K562 (cell line): Measurements from ENCODE around the gene ANXA8. TPM values are rescaled to one million over a fixed set of nuclear protein-coding genes. Genes with fewer than 3 reads are reported as not detected.

Source experiments
- ATAC-seq: fragments of 200-7000 bp; cut with Tn5 transposase; 3 replicates; pipeline ENCODE4 v1.9.1; 2020; ENCODE audit warnings: moderate library complexity
- BruUV-seq: library from RNA; stranded (reverse); fragments of 400-500 nt; replicated peaks from 2 replicates; lab custom pipeline; 2021; lab: Mats Ljungman, UMichigan
- CTCF ChIA-PET: fragments of 300-600 bp; formaldehyde crosslinking; extraction: SDS; loops from one replicate; lab custom pipeline; 2021; ENCODE audit warnings: low intra/inter-chr PET ratio; lab: Yijun Ruan, JAX
- POLR2A ChIA-PET: fragments of 300-600, 350-650 bp; sonication (Branson Sonifier 250); formaldehyde crosslinking; extraction: SDS; loops from one replicate; lab custom pipeline; 2021; ENCODE audit warnings: antibody characterized with exemption, inconsistent platforms; lab: Yijun Ruan, JAX
- DNase-seq, 4 experiments: peaks; one replicate each; pipeline versions ENCODE4 v3.0.0 to v3.0.0-alpha.2; 2011 to 2018; ENCODE audit warnings: low spot score in 3 of 4, mixed read lengths in 3 of 4; ENCODE audit errors: extremely low read depth in 1 of 4
- FAIRE-seq: peaks from 2 replicates; lab custom pipeline; 2011; peaks lifted over from hg19 to GRCh38; lab: Jason Lieb, UNC
- H2AFZ ChIP-seq: 2 replicates; pipeline ENCODE4 v1.6.0; 2011; ENCODE audit warnings: low read depth, low read length, control low read depth, inconsistent platforms
- H3K27ac ChIP-seq: fragments of 200-600 bp; 3 replicates; pipeline ENCODE4 v1.8.0; 2011; ENCODE audit warnings: low read depth, mild to moderate bottlenecking, control low read depth, inconsistent platforms, low read length, moderate library complexity, mixed read lengths; ENCODE audit errors: extremely low read depth
- H3K27me3 ChIP-seq, 2 experiments: fragments of 300-600 bp in 1 of 2; 2 replicates in 1 of 2; 3 replicates in 1 of 2; pipeline versions ENCODE4 v1.6.0 to v1.8.0; 2011; ENCODE audit warnings: inconsistent platforms in 2 of 2, low read length in 2 of 2, mild to moderate bottlenecking in 1 of 2, mixed read lengths in 1 of 2, moderate library complexity in 1 of 2; ENCODE audit not compliant: control insufficient read depth in 2 of 2, insufficient read depth in 2 of 2
- H3K36me3 ChIP-seq: fragments of 300-600 bp; 3 replicates; pipeline ENCODE4 v1.8.0; 2011; ENCODE audit warnings: mild to moderate bottlenecking, low read length, inconsistent platforms; ENCODE audit not compliant: control insufficient read depth, insufficient read depth
- H3K4me1 ChIP-seq, 2 experiments: fragments of 200-600 bp in 1 of 2; replicated peaks in 1 of 2; 2 replicates in 1 of 2; 3 replicates in 1 of 2; pipeline versions ENCODE4 v1.5.1 to v1.8.0; 2011; ENCODE audit warnings: inconsistent platforms in 2 of 2, low read length in 2 of 2, mild to moderate bottlenecking in 1 of 2, mixed read lengths in 1 of 2, moderate library complexity in 1 of 2; ENCODE audit not compliant: control insufficient read depth in 2 of 2, insufficient read depth in 2 of 2
- H3K4me2 ChIP-seq: 2 replicates; pipeline ENCODE4 v1.6.1; 2011; ENCODE audit warnings: low read length, control low read depth, inconsistent platforms, mixed read lengths; ENCODE audit not compliant: insufficient read depth
- H3K4me3 ChIP-seq: fragments of 200-600 bp; sonication (generic), shearing (Covaris generic); 2 replicates; pipeline ENCODE4 v1.5.1; 2016; ENCODE audit warnings: control low read depth, inconsistent platforms
- H3K79me2 ChIP-seq: fragments of 200-600 bp; 3 replicates; pipeline ENCODE4 v1.8.0; 2011; ENCODE audit warnings: low read length, inconsistent platforms; ENCODE audit not compliant: control insufficient read depth, insufficient read depth
- H3K9ac ChIP-seq, 2 experiments: 2 replicates each; pipeline versions ENCODE4 v1.6.0 to v1.6.1; 2011; ENCODE audit warnings: low read depth in 2 of 2, low read length in 2 of 2, control low read depth in 1 of 2, inconsistent platforms in 1 of 2, mild to moderate bottlenecking in 1 of 2, mixed read lengths in 1 of 2; ENCODE audit not compliant: insufficient read depth in 1 of 2
- H3K9me1 ChIP-seq: one replicate; pipeline ENCODE4 v1.6.0; 2011; ENCODE audit warnings: inconsistent platforms, mild to moderate bottlenecking, low read length, moderate library complexity; ENCODE audit not compliant: control insufficient read depth, insufficient read depth
- H3K9me3 ChIP-seq: replicated peaks from 2 replicates; pipeline ENCODE4 v1.5.1; 2011; ENCODE audit warnings: low read depth, low read length, inconsistent platforms; ENCODE audit not compliant: control insufficient read depth, insufficient read depth
- H4K20me1 ChIP-seq: replicated peaks from 2 replicates; pipeline ENCODE4 v1.6.1; 2011; ENCODE audit warnings: low read length, inconsistent platforms, mixed read lengths; ENCODE audit not compliant: control insufficient read depth, insufficient read depth
- AFF1 ChIP-seq, 2 experiments: fragments of 450-650 bp; IDR thresholded peaks; 2 replicates each; pipeline ENCODE4 v1.6.1; 2018; ENCODE audit warnings: mild to moderate bottlenecking in 2 of 2, low read depth in 1 of 2; ENCODE audit not compliant: partially characterized antibody in 2 of 2
- EGR1 ChIP-seq: fragments of 450-650 bp; conservative IDR thresholded peaks from 2 replicates; pipeline ENCODE4 v1.6.1; 2017; ENCODE audit warnings: mild to moderate bottlenecking
- WGBS: fragments of 100-300 bp; shearing (Covaris generic); methylation state at CpG from one replicate; pipeline ENCODE4 v1.1.6; 2016; ENCODE audit warnings: low coverage, mixed read lengths; ENCODE audit not compliant: insufficient coverage; ENCODE audit errors: missing lambda C conversion rate; 5-methylcytosine and 5-hydroxymethylcytosine counted together
- in situ Hi-C: fragments of 300-500 bp; cut with MboI; formaldehyde crosslinking; loops from 4 replicates; pipeline ENCODE4 v1.15.0; 2018; ENCODE audit warnings: inconsistent platforms, mixed read lengths
- intact Hi-C: fragments of 100-400 bp; cut with micrococcal nuclease; formaldehyde crosslinking; loops from 2 replicates; pipeline ENCODE4 v1.14.2; 2022
- polyA plus RNA-seq, 8 experiments: library from polyadenylated mRNA; depleted of rRNA in 4 of 8; stranded (reverse) in 5 of 8; unstranded in 3 of 8; fragments of >200 nt; fragmentation: Nextera tagmentation in 2 of 8; fragmentation: Illumina TruSeq in 1 of 8; extraction: Ambion mirVana in 2 of 8; extraction: Trizol in 1 of 8; gene quantifications; 2 replicates each; pipeline versions ENCODE4 v1.2.1 to v1.2.3, GENCODE V29; 2011 to 2014; ENCODE audit warnings: inconsistent platforms in 1 of 8, missing spikeins in 1 of 8
- total RNA-seq, 7 experiments: library from RNA; depleted of rRNA in 6 of 7; stranded (reverse); fragments of >200 nt in 6 of 7; fragmentation: Illumina TruSeq in 2 of 7; extraction: Trizol in 2 of 7; gene quantifications; 2 replicates each; pipeline versions ENCODE4 v1.2.1 to v1.2.3, GENCODE V29; 2011 to 2021; ENCODE audit warnings: low replicate concordance in 1 of 7

ANXA8 gene
- total and polyA plus RNA-seq, 9 of the 15 experiments (the other 6 are each of a cell fraction or from before 2014, with no cell fraction given): not detected

GRCh38 chr10:47423476-47423875 is 60.4 kb downstream of the ANXA8 start:
- 0 out of 2 replicates have a peak, but pooled peaks cover 2% of the 10 kb centered on the region for H4K20me1 ChIP-seq
- WGBS: 3% methylated on average over 4 of the region's 4 CpGs
- FAIRE-seq: no peak
- POLR2A ChIA-PET: interaction anchor here (0.8 kb wide), 1 partner anchor 9 kb away, joined by 3 read pairs; no protein-coding TSS in a partner anchor
- H3K79me2 ChIP-seq: no peaks in the 10 kb centered on the region
- peaks cover 6 to 35% of the 10 kb centered on the region in 2 experiments; a peak in 4 of 5 replicates for H3K27me3 ChIP-seq
- ATAC-seq: no peak
- no peak overlapping the region for H3K9ac ChIP-seq
- H3K9me3 ChIP-seq: no peaks in the 10 kb centered on the region
- no TSS peak for BruUV-seq
- no peaks in the 10 kb centered on the region for H3K36me3 ChIP-seq
- no peak for DNase-seq
- no peak overlapping the region for H3K27ac ChIP-seq
- no peak overlapping the region for H3K4me3 ChIP-seq
- intact Hi-C loops (no loop called here), in situ Hi-C loops (no loop called here)
- no peak overlapping the region for H2AFZ ChIP-seq
- TF ChIP-seq EGR1 (peak; percentile 51), AFF1 (IDR thresholded peaks at IDR 0.05; ENCODE audit: low read depth in 1 of 2, partially characterized antibody in 2 of 2) (no peak)
- no peaks in the 10 kb centered on the region for H3K9me1 ChIP-seq
- H3K4me2 ChIP-seq: no peak overlapping the region
- peaks cover 0 to 5% of the 10 kb centered on the region in 2 experiments; a peak in 1 of 5 replicates for H3K4me1 ChIP-seq
- CTCF ChIA-PET: no interaction called here
